ENCODE data around the gene COL18A1.
"Not testable (repeated sequence)": the region's sequence is repeated elsewhere in the genome, so short reads cannot be mapped to it uniquely, and the experiment has no call there.

Gene COL18A1

GRCh38 chr21:45404730-45405270 lies at the start of gene COL18A1:
Gene COL18A1 (plus strand): TSS chr21:45405165. CDS start chr21:45405231, 66 bp downstream.
- DNase-seq (ENCODE audit: low read depth) = peak; percentile 26

GRCh38 chr21:45355573-45355972 lies 49.4 kb upstream of the COL18A1 start:
- DNase-seq (ENCODE audit: low read depth) = no peak

GRCh38 chr21:45356251-45356650 lies 48.7 kb upstream of the COL18A1 start:
- no peak for DNase-seq (ENCODE audit: low read depth)

- DNase-seq (ENCODE audit: low read depth) = no peak
These were observed 48.1 kb upstream of the COL18A1 start for GRCh38 chr21:45356653-45357435.

DNA sequence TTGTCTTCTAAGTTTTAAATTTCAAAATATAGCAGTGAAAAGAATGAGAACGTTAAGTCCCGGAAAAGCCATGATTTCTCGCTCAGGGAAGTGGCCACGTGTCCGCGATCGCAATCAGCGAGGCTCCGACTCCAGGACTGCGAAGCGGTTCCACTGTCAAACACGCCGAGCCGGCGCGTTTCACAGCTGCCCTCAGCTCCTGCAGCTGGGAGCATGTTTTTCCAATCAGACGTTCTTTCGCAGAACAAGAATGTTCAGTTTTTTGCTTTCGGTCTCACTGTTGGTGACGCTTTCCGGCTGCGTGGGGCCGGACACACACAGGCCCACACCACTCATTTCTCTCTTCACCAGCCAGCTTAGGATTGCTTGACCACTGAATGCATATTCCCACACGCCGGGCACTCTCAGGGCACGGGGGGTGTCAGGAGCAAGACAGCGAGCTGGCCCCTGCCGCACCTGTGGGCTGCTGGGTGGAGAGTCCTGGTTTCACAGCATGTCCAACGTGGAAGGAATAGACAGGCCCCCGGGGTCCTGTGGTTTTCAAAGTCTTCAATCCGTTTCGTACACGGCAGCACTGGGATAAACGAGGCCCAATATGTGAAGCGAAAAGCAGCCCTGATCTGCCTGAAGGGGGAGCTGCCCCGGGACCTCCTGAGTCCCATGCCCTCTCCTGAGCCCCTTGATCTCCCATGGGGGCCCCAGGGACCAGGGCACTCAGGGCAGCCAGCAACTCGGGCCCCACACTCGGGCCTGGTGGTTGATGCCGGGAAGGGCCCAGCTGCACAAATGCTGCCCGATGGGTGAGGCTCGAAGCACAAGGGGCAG lies 47.3 kb upstream of the COL18A1 start:
- DNase-seq (ENCODE audit: low read depth) = no peak

DNA sequence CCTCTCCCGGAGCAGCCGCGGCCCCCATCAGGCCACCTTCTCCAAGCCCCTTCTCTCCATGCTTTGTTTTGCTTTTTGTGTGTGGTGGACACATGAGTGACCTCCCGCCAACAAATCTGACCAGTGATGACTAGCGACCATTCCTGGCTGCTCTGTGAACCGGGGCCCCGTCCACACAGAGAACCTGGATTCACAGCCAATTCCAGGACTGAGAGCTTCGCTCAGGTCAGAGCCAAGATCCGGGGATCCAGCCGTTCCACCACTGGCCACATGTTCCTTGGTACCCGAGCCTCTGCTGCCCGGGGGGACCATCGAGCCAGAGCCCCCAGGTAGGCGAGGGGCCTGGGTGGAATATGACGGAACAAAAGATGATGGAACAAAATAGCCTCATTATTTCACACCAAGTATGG lies 46.7 kb upstream of the COL18A1 start:
- DNase-seq (ENCODE audit: low read depth) = no peak

DNA sequence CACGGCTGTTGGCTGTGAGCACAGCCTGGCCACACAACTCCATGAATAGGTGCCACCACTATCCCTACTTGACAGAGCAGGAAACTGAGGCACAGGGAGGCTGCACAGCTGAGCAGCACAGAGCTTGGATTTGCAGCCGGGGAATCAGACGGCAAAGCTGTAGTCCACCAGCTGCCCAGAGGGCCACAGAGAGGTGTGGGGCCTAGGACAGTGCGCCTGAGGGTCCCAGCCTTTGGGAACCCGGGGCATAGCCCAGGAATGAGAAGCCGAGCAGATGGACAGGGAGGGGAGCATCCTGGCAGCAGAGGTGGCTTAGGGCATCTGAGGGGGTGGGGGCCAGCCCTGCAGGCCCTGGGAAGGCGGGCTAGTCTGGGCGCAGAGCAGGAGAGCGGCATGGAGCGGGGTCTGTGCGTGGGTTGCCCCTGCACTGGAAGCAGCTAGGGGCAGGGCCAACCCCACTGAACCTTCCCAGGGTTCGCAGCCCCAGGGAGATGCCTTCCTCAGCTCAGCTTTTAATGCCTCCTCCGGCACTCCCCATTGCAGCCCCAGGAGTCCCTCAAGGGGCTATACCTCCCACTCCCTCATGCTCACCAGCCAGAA lies 46.2 kb upstream of the COL18A1 start:
- no peak for DNase-seq (ENCODE audit: low read depth)

GRCh38 chr21:45359451-45360217 lies 45.3 kb upstream of the COL18A1 start:
- no peak for DNase-seq (ENCODE audit: low read depth)

DNA sequence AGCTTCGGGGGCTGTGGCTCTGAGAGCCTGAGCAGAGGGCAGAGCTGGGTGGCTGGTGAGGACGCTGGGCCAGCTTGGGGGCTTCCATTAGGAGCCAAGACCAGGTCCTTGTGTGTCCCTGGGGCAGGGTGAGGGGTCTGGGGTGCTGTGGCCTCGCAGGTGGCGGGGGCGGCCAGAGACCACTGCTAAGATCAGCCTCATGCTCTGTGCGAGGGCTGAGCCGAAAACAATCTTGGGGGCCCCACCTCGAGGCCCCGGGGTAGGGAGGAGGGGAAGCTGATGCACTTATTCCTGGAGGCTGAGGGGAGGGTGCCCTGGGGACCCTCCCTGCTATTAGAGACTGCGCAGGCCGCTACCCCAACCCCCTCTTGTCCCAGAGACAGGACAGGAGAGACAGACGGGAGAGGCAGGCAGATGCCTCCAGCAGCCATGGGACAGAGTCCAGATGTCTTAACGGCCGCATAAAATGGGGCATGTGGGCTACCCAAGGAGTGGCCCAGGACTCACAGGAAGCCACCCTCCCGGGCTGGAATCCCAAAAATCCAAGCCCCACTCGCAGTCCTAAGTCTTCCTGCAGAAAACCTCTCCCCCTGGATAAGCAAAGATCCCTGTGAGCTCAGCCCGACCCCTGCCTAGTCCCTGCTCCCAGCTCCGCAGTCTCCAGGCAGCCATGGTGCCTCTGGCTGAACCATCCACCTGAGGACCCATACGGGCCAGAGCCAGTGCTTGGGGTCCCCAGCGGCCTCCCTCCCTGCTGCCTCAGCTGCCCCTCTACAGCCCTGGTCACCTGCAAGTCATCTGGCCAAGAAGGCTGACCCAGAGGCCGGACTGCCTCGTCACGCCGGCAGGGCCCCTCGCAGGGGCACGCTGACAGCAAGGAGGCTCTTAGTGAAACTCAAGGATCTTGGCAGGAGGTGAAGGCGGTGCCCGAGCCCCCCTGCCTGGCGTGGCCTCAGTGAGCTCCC lies 43.6 kb upstream of the COL18A1 start:
- no peak for DNase-seq (ENCODE audit: low read depth)

DNA sequence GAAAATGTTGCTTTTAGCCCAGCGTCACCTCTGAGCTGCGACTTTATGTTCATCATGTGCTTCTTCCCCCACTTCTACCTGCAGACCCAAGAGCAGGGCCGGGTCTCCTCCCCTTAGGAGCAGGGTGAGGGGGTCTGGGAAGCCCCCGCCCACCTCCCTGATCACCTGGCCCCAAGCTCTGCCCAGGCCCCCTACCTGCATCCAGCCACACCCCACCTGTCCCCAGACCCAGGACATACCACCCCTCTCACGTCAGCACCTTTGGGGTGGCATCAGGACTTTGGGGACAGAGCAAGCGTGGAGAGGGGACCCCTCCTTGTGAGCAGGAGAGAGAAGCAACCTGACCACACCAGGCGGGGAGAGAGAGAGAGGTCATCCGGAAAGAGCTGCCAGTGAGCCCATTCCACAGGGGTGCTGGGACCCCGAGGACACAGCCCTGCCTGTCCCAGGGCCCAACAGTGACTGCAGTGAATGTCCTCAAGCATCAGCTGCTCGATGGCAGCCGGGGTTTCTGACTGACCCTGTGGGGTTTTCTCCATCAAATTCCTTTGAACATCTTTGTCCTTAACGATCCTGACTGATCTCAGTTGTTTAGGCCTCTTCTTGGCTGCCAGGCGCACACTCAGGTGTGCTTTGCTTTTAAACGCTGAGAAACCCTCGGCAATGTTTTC lies 42.8 kb upstream of the COL18A1 start:
- DNase-seq (ENCODE audit: low read depth) = no peak

- DNase-seq (ENCODE audit: low read depth) = no peak
These were observed 42.2 kb upstream of the COL18A1 start for GRCh38 chr21:45362748-45363145.

GRCh38 chr21:45363272-45363671 lies 41.7 kb upstream of the COL18A1 start:
- DNase-seq (ENCODE audit: low read depth) = not testable (repeated sequence)

GRCh38 chr21:45363921-45364467 lies 41.0 kb upstream of the COL18A1 start:
- no peak for DNase-seq (ENCODE audit: low read depth)

DNA sequence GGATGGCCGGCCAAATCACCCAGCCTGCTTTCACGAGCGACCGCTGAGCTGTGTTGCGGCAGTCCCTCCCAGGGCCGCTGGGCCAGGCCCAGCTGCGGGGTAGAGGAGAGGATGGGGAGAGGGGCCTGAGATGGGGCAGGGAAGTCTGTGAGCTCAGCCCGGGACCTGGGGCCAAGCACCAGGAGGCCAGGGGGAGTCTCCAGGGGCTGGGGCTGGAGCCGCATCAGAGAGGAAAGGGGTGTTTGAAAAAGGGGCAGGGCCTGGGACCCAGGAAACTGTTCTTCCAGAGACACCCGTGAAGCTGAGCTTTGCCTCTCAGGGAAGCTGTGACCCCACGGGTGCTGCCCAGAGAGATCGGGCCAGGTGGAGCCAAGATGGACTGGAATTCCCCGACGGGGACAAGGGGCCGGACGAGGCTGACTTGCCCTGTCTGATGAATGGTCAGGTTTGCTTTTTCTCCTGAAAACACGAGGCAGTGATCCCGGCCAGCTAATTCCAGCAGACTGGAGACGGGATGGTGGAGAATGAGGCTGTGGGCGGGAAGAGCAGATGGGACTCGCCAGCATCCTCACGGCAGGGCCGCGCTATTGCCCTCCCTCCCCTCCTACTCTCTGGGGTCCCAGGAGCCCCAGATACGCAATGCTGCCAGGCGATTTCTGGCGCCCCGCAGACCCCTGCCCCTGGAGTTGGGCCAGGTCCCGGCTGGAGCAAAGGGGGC lies 40.3 kb upstream of the COL18A1 start:
- no peak for DNase-seq (ENCODE audit: low read depth)

- DNase-seq (ENCODE audit: low read depth) = no peak
These were observed 39.8 kb upstream of the COL18A1 start for GRCh38 chr21:45365186-45365607.

- DNase-seq (ENCODE audit: low read depth) = no peak
These were observed 39.2 kb upstream of the COL18A1 start for GRCh38 chr21:45365608-45366241.

- DNase-seq (ENCODE audit: low read depth) = no peak
These were observed 38.5 kb upstream of the COL18A1 start for GRCh38 chr21:45366476-45366875.

- DNase-seq (ENCODE audit: low read depth) = no peak
These were observed 38.0 kb upstream of the COL18A1 start for GRCh38 chr21:45366931-45367401.
